ENCODE results near the gene UBA1.

Gene UBA1

DNA sequence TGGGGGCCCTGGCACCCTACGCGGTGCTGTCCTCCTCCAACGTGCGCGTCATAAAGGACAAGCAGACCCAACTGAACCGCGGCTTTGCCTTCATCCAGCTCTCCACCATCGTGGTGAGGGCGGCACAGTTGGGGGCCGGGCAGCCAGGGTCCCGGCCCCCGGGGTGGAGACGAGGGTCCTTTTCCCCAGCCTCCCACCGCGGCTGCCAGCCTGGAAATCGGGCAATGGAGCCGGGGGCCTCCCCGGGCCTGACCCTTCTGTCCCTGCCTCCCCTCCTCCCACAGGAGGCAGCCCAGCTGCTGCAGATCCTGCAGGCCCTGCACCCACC lies 13.7 kb upstream of the UBA1 start:
- no peak for TF ChIP-seq CTCF (IDR thresholded peaks at IDR 0.05; ENCODE audit: insufficient read depth, low read depth, low read length, missing control alignments)
- no peak overlapping the region for H3K4me3 ChIP-seq (ENCODE audit: low read length)
- DNase-seq (ENCODE audit: low read depth) = no peak

DNA sequence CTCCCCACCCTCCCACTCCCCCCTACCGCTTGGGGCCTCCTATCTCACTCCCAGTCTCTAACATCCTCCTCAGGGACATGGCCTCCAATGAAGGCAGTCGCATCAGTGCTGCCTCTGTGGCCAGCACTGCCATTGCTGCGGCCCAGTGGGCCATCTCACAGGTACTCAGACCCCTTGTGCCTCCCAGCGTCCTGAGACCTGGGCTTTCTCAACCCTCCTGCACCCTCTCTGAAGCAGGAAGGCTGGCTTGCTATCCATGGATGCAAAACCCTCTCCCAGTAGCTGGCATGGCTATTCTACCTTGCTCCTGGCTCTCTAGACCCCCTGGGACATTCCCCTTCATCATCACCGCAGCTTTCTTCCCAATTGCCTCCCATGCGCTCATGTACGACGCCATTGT lies 13.3 kb upstream of the UBA1 start:
- no peak for TF ChIP-seq CTCF (IDR thresholded peaks at IDR 0.05; ENCODE audit: insufficient read depth, low read depth, low read length, missing control alignments)
- no peak for DNase-seq (ENCODE audit: low read depth)
- H3K4me3 ChIP-seq (ENCODE audit: low read length) = no peak overlapping the region

GRCh38 chrX:47181301-47181700 lies 12.3 kb upstream of the UBA1 start:
- no peak overlapping the region for H3K4me3 ChIP-seq (ENCODE audit: low read length)
- no peak for DNase-seq (ENCODE audit: low read depth)
- no peak for TF ChIP-seq CTCF (IDR thresholded peaks at IDR 0.05; ENCODE audit: insufficient read depth, low read depth, low read length, missing control alignments)

DNA sequence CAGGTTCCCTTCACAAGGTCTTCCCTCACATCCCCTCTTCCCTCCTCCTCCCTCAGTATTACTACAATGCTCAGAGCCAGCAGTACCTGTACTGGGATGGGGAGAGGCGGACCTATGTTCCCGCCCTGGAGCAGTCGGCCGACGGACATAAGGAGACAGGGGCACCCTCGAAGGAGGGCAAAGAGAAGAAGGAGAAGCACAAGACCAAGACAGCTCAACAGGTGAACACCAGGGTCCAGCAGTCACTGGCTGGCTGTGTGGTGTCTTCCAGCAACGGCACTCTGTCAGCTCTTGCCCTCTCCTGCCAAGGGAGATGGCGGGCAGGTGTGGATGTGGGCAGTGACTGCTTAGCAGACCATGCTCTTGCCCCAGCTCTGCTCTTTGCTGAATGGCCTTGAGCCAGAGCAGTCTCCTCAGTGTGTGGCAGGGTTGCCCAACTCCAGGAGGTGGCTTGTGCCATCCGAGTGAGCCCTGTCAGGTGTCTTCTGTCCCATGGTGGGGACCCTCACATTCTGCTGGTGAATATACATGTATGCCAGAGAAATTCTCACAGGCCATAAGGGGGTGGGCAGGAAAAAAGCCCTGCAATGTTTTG lies 11.4 kb upstream of the UBA1 start:
- no peak for TF ChIP-seq CTCF (IDR thresholded peaks at IDR 0.05; ENCODE audit: insufficient read depth, low read depth, low read length, missing control alignments)
- no peak for DNase-seq (ENCODE audit: low read depth)
- no peak overlapping the region for H3K4me3 ChIP-seq (ENCODE audit: low read length)

- DNase-seq (ENCODE audit: low read depth) = no peak
- no peak overlapping the region for H3K4me3 ChIP-seq (ENCODE audit: low read length)
- TF ChIP-seq CTCF (IDR thresholded peaks at IDR 0.05; ENCODE audit: insufficient read depth, low read depth, low read length, missing control alignments) = no peak
Measured at GRCh38 chrX:47184486-47184885, 9.1 kb upstream of the UBA1 start.

- DNase-seq (ENCODE audit: low read depth) = no peak
- no peak for TF ChIP-seq CTCF (IDR thresholded peaks at IDR 0.05; ENCODE audit: insufficient read depth, low read depth, low read length, missing control alignments)
- H3K4me3 ChIP-seq (ENCODE audit: low read length) = no peak overlapping the region
Measured at GRCh38 chrX:47185241-47185640, 8.4 kb upstream of the UBA1 start.

DNA sequence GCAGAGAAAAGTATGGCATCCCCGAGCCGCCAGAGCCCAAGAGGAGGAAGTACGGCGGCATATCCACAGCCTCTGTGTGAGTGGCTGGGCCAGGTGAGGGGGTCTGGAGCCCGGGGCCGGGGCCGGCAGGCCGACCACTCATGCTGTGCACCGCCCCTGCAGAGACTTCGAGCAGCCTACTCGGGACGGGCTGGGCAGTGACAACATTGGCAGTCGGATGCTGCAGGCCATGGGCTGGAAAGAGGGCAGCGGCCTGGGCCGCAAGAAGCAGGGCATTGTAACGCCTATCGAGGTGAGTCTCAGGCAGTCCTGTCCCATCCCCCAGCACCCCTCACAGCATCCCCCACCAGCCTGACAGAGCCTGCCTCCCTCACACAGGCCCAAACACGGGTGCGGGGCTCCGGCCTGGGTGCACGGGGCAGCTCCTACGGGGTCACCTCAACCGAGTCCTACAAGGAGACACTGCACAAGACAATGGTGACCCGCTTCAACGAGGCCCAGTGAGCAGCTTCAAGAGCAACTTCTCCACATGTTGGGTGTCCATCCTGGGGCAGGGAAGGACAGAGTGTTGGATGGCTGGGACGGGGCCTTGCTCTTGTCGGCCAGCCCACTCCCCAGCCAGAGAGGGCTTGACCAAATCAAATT lies 7.4 kb upstream of the UBA1 start:
- no peak overlapping the region for H3K4me3 ChIP-seq (ENCODE audit: low read length)
- DNase-seq (ENCODE audit: low read depth) = no peak
- TF ChIP-seq CTCF (IDR thresholded peaks at IDR 0.05; ENCODE audit: insufficient read depth, low read depth, low read length, missing control alignments) = no peak
